CD4-positive, alpha-beta T cell treated with Interleukin-21 for 1 hour (primary cell): ENCODE data around the gene PRKCD.

ENCODE experiments used
- DNase-seq: peaks from one replicate; pipeline ENCODE4 v3.0.0-alpha.2; 2020

The PRKCD gene

GRCh38 chr3:53236112-53236841 lies 75.3 kb downstream of the PRKCD start:
- DNase-seq = no peak

DNA sequence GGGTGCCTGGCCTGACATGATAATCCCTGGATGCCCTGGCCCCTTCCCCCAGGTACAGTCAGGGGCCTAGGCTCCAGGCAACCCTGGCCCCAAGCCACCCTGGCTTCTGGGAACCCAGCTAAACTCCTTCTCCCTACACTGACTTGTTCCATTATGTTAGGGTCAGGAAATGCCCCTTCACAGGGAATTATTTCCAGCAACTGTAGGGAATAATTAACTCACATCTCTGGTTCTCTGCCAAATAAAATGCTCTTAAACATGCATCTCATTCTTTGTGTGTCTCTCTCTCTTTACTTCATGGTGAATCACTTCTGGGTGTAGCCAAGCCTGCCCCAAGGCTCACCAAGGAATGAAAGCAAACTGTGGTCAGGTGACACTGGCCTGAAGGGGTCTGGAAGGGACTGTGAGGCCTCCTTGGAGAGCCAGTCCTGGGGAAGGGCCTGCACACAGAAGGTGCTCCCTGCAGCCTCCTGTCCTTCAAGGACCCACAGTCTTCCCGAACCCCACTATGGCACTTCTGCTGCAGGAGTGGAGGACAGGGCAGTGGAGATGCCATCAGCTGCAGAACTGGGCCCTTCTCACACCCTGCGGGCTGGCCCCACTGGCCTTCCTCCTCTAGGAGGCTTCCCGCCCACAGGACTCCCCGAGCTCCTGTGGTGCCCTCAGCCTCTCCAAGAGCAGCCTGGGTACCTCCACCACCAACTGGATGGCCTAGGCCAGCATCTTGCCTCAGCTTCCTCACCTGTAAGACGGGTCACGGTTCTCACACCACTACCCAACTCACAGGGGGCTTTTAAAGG lies 77.2 kb downstream of the PRKCD start:
- no peak for DNase-seq

- DNase-seq = no peak
Measured at GRCh38 chr3:53238886-53239285, 77.9 kb downstream of the PRKCD start.

DNA sequence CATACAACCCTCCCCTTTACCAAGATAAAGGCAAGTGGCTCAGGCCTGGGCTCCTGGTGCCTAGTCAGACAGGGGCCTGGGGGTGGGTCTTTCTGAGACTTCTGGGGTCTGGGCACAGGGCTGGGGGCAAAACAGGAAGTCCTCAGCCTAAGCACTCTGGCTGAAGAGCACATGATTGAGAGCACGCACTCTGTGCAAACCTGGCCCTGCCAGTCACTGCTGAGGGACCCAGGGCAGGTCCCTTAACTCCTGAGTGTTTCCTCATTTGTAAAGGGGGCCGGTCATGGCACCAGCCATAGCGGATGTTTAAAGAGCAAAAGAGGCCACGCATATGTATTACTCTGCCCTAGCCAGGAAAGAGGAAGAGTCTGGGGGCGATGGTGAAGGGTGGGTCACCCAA lies 78.8 kb downstream of the PRKCD start:
- DNase-seq = no peak

DNA sequence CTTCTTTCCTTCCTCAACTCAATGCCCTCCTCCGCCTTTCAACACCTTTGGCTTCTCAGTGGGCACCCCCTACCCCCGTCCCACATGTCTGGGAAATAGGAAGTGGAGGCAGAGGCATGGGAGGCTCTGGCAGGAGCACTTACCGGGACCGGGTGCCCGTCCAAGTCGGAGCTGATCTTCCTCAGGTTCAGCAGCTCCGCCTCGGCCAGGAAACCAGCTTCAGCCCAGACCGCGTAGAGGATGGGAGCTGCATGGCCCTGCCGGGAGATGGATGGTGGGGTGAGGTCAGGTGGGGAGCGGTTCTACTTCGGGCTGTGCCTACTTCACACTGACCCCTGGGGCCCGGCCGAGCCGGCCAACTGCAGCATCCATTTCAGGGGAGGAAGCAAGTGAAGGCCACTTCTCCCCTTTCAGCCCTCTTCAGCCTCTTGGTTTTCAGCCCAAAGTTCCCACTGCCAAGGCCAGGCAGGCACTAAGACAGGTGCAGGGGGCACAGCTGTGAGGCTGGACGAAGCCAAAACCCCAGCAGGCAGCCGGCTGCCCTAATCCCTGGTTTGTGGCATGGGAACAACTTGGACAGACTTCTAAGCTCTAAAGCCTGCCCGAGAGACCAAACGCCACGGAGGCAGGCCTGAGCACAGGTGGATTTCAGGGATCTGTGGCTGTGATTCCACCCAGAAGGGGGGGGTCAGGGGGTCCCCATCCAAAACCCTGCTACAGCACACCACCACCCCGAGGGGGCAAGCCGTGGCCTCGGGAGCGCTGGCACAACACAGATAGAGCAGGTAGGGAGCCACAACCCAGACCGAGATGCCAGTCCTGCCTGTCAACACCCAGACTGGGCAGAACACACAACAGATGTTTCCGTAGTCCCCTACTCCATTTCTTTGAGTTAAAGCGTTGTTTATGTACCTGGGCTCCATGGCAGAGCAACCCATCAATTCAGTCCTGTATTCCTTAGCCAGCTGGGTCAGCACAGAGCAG lies 80.3 kb downstream of the PRKCD start:
- DNase-seq = no peak

- DNase-seq = no peak
Measured at GRCh38 chr3:53242155-53242554, 81.1 kb downstream of the PRKCD start.
